Osteocyte (in vitro differentiated cells): ENCODE measurements around the gene USP40. TPM values are rescaled to one million over a fixed set of nuclear protein-coding genes. Genes with fewer than 3 reads are reported as not detected.

Experiments used
- DNase-seq: peaks from one replicate; pipeline ENCODE4 v3.0.0; 2021; ENCODE audit warnings: mixed read lengths; ENCODE audit not compliant: unreplicated experiment; ENCODE audit errors: extremely low spot score
- H3K27ac Mint-ChIP-seq: one replicate; pipeline ENCODE4 v1.8.0; 2021; ENCODE audit warnings: mild to moderate bottlenecking, mixed read lengths; ENCODE audit not compliant: unreplicated experiment
- H3K27me3 Mint-ChIP-seq: one replicate; pipeline ENCODE4 v1.8.0; 2021; ENCODE audit warnings: mixed read lengths; ENCODE audit not compliant: unreplicated experiment
- H3K36me3 Mint-ChIP-seq: one replicate; pipeline ENCODE4 v1.8.0; 2021; ENCODE audit warnings: mixed read lengths; ENCODE audit not compliant: unreplicated experiment
- H3K4me1 Mint-ChIP-seq: one replicate; pipeline ENCODE4 v1.8.0; 2021; ENCODE audit warnings: mixed read lengths; ENCODE audit not compliant: unreplicated experiment
- H3K4me3 Mint-ChIP-seq: one replicate; pipeline ENCODE4 v1.8.0; 2021; ENCODE audit warnings: mild to moderate bottlenecking, moderate library complexity, mixed read lengths; ENCODE audit not compliant: unreplicated experiment
- H3K9me3 Mint-ChIP-seq: one replicate; pipeline ENCODE4 v1.8.0; 2021; ENCODE audit warnings: mixed read lengths; ENCODE audit not compliant: unreplicated experiment
- total RNA-seq: library from RNA; stranded (reverse); gene quantifications from 2 replicates; pipeline ENCODE4 v1.2.1, GENCODE V29; 2021
- TF ChIP-seq, protein P1 (sequence below): fragments of 200-600 bp; sonication (generic); IDR thresholded peaks from 2 replicates; pipeline ENCODE4 v1.5.0; 2021; ENCODE audit warnings: antibody characterized with exemption, mild to moderate bottlenecking, moderate library complexity

USP40 gene
- total RNA-seq, 1 donor from 2014 or later = 36.4 TPM

DNA sequence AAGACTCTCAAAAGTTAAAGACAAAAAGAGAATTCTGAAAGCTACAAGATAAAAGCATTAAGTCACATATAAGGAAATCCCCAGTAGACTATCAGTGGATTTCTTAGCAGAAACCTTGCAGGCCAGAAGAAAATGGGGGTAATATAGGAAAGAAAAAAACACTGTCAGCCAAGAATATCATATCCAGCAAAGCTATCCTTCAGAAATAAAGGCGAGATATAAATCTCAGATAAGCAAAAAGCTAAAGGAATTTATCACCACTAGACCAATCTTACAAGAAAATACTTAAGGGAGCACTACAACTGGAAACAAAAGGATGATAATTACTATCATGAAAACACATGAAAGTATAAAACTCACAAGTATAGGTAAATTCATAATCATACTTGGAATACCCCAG is 63.1 kb downstream of the USP40 start:
- H3K27ac Mint-ChIP-seq = no peak overlapping the region
- H3K4me3 Mint-ChIP-seq = no peak overlapping the region
- DNase-seq = no peak
- TF ChIP-seq, protein P1, sequence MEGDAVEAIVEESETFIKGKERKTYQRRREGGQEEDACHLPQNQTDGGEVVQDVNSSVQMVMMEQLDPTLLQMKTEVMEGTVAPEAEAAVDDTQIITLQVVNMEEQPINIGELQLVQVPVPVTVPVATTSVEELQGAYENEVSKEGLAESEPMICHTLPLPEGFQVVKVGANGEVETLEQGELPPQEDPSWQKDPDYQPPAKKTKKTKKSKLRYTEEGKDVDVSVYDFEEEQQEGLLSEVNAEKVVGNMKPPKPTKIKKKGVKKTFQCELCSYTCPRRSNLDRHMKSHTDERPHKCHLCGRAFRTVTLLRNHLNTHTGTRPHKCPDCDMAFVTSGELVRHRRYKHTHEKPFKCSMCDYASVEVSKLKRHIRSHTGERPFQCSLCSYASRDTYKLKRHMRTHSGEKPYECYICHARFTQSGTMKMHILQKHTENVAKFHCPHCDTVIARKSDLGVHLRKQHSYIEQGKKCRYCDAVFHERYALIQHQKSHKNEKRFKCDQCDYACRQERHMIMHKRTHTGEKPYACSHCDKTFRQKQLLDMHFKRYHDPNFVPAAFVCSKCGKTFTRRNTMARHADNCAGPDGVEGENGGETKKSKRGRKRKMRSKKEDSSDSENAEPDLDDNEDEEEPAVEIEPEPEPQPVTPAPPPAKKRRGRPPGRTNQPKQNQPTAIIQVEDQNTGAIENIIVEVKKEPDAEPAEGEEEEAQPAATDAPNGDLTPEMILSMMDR = no peak
- H3K9me3 Mint-ChIP-seq = peaks cover 46% of the 10 kb centered on the region
- H3K27me3 Mint-ChIP-seq = no peaks in the 10 kb centered on the region
- H3K36me3 Mint-ChIP-seq = peaks cover 67% of the 10 kb centered on the region
- peaks cover 16% of the 10 kb centered on the region for H3K4me1 Mint-ChIP-seq

DNA sequence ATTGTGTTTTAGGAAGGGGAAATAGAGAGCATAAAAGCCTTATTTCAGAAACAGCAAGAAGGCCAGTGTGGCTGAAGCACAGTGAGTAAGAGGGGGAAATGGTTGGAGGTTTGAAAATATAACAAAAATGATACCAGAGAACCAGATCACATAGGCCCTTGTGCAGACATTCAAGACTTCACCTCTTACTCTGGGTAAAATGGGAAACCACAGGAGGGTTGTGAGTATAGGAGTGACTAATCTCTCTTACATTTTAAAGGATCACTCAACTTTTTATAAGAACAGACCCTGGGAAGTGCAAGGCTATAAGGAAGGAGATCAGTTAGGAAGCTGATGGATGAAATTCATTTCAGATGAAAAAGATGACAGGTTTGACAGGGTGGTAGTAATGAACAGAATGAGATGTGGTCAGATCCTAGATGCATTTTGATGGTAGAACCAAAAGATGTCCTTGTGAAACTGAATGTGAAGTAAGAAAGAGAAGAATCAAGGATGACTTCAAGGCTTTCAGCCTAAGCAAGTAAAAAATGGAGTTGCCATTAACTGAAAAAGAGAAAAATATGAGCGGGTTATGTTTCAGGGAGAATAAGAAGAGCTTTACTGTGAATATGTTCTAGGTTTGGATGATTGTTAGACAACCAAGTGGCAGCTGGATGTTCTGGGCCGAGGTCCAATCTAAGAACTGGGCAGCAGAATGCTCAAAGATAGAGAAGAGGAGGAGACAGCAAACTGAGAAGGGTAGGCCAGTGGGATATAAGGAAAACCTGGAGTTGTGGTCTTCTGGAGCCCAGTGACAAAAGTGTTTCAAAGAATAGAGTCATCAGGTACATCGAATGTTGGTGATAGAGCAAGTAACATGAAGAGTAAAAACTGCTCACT is 65.1 kb downstream of the USP40 start:
- H3K4me1 Mint-ChIP-seq = peaks cover 16% of the 10 kb centered on the region
- H3K36me3 Mint-ChIP-seq = peaks cover 73% of the 10 kb centered on the region
- no peak overlapping the region for H3K27ac Mint-ChIP-seq
- H3K27me3 Mint-ChIP-seq = no peaks in the 10 kb centered on the region
- H3K4me3 Mint-ChIP-seq = no peak overlapping the region
- DNase-seq = no peak
- TF ChIP-seq, protein P1 = no peak
- peaks cover 41% of the 10 kb centered on the region for H3K9me3 Mint-ChIP-seq

DNA sequence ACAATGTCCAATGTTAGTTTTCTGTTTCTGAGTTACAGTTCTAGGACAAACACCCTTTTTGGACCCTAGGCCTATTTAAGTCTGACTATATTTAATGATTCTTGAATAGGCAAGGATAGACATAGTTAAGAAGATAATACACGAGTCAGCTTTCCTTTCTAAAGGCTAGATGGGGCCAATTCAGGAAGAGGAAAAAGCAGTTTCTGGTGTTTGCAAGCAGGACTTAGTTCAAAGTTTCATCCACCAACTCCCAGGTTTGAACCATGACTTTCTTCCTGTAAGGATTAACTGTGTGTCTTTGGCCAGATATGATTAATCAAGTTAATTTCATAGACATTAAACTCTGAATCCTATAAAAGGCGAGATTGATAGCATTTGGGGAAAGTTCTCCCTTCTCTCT is 66.7 kb downstream of the USP40 start:
- peaks cover 14% of the 10 kb centered on the region for H3K4me1 Mint-ChIP-seq
- TF ChIP-seq, protein P1 = no peak

DNA sequence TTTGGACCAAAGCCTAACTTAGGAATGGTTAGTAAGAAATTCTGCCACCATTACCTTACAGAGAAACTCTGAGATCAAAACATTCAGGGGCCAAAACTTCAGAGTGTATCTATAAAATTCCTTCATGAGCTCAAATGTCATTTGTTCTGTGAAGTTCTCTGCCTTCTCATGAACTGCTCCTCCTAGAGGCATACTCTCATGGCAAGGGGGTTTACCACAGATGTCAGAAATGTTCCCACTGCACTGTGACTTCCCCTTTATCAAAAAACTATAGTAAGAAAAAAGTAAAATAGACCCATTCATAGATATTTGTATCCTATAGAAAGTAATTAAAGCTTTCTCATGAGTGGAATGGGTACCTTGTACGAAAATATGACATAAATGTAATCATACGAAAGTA is 68.5 kb downstream of the USP40 start:
- H3K9me3 Mint-ChIP-seq = peaks cover 12% of the 10 kb centered on the region
- peaks cover 9% of the 10 kb centered on the region for H3K4me1 Mint-ChIP-seq
- no peak overlapping the region for H3K4me3 Mint-ChIP-seq
- TF ChIP-seq, protein P1 = no peak
- no peak overlapping the region for H3K27ac Mint-ChIP-seq
- no peaks in the 10 kb centered on the region for H3K27me3 Mint-ChIP-seq
- peaks cover 61% of the 10 kb centered on the region for H3K36me3 Mint-ChIP-seq
- no peak for DNase-seq

More for the DNA sequence above, 66.7 kb downstream of the USP40 start:
- Mint-ChIP-seq H3K4me3 (no peak overlapping the region), H3K27ac (no peak overlapping the region), H3K36me3 (peaks cover 68% of the 10 kb centered on the region), H3K9me3 (peaks cover 27% of the 10 kb centered on the region), H3K27me3 (no peaks in the 10 kb centered on the region)
- DNase-seq = no peak

DNA sequence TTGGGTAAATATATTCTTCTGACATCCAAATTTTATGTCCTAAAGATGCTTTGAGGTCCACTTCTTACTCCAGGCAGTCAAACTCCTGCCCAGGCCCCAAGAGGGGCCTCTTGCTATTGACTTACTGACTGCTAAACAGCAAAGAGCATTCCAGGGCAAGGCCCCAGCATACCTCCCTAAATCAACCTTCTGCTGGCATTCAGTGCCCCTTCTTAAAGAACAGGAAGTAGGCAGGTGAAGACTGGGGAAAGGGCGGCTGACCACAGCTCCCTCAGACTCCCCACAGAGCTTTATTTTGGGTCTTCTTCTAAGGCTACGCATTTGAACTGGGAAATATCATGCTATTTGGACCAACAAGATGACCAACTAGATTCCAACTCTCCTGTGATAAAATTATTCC is 68.9 kb downstream of the USP40 start:
- Mint-ChIP-seq H3K4me1 (peaks cover 9% of the 10 kb centered on the region), H3K9me3 (peaks cover 8% of the 10 kb centered on the region), H3K36me3 (peaks cover 59% of the 10 kb centered on the region), H3K27ac (no peak overlapping the region), H3K4me3 (no peak overlapping the region), H3K27me3 (no peaks in the 10 kb centered on the region)
- no peak for DNase-seq
- TF ChIP-seq, protein P1 = no peak
